Mesenchymal stem cell (in vitro differentiated cells and primary cell): ENCODE measurements around the gene IFTAP.

ENCODE experiments used
- DNase-seq: peaks from one replicate; pipeline ENCODE4 v3.0.0-alpha.2; 2013
- H2AFZ ChIP-seq: one replicate; pipeline ENCODE4 v1.6.1; 2013; ENCODE audit warnings: low read depth, mild to moderate bottlenecking, control low read depth, inconsistent platforms, low read length, moderate library complexity
- H2AK5ac ChIP-seq: 2 replicates; pipeline ENCODE4 v1.6.1; 2013; ENCODE audit warnings: low read length, moderate library complexity, mild to moderate bottlenecking, inconsistent platforms; ENCODE audit not compliant: severe bottlenecking
- H2BK120ac ChIP-seq: one replicate; pipeline ENCODE4 v1.6.1; 2013; ENCODE audit warnings: low read depth, mild to moderate bottlenecking, inconsistent platforms, low read length, moderate library complexity
- H2BK12ac ChIP-seq, 2 experiments: one replicate each; pipeline ENCODE4 v1.6.1; 2013; ENCODE audit warnings: inconsistent platforms in 2 of 2, low read length in 2 of 2, mild to moderate bottlenecking in 2 of 2, moderate library complexity in 2 of 2, control low read depth in 1 of 2
- H2BK15ac ChIP-seq: one replicate; pipeline ENCODE4 v1.6.1; 2013; ENCODE audit warnings: mild to moderate bottlenecking, low read depth, inconsistent platforms; ENCODE audit not compliant: poor library complexity, severe bottlenecking
- H2BK5ac ChIP-seq: 2 replicates; pipeline ENCODE4 v1.6.1; 2013; ENCODE audit warnings: low read depth, mild to moderate bottlenecking, low read length, control low read depth, inconsistent platforms; ENCODE audit not compliant: poor library complexity, severe bottlenecking
- H3K14ac ChIP-seq, 2 experiments: one replicate each; pipeline ENCODE4 v1.6.1; 2013; ENCODE audit warnings: inconsistent platforms in 2 of 2, low read length in 2 of 2, control low read depth in 1 of 2, mild to moderate bottlenecking in 1 of 2, moderate library complexity in 1 of 2
- H3K18ac ChIP-seq, 2 experiments: one replicate each; pipeline ENCODE4 v1.6.1; 2013; ENCODE audit warnings: inconsistent platforms in 2 of 2, low read length in 2 of 2, control low read depth in 1 of 2, low read depth in 1 of 2, mild to moderate bottlenecking in 1 of 2
- H3K23ac ChIP-seq, 2 experiments: one replicate each; pipeline ENCODE4 v1.6.1; 2013; ENCODE audit warnings: inconsistent platforms in 2 of 2, low read length in 2 of 2, mild to moderate bottlenecking in 2 of 2, moderate library complexity in 2 of 2, control low read depth in 1 of 2
- H3K27ac ChIP-seq: 2 replicates; pipeline ENCODE4 v1.5.1; 2013; ENCODE audit warnings: mild to moderate bottlenecking, moderate library complexity, low read length, control low read depth, inconsistent platforms; ENCODE audit not compliant: poor library complexity, severe bottlenecking
- H3K27me3 ChIP-seq, 2 experiments: 2 replicates each; pipeline versions ENCODE4 v1.6.1 to v1.7.0; 2013; ENCODE audit warnings: low read length in 2 of 2, mild to moderate bottlenecking in 2 of 2, moderate library complexity in 2 of 2, control low read depth in 1 of 2, inconsistent platforms in 1 of 2; ENCODE audit not compliant: control insufficient read depth in 1 of 2, insufficient read depth in 1 of 2
- H3K36me3 ChIP-seq, 2 experiments: 2 replicates each; pipeline versions ENCODE4 v1.6.1 to v1.7.0; 2013; ENCODE audit warnings: low read length in 2 of 2, control low read depth in 1 of 2, inconsistent platforms in 1 of 2, low read depth in 1 of 2, mild to moderate bottlenecking in 1 of 2; ENCODE audit not compliant: insufficient read depth in 2 of 2, control insufficient read depth in 1 of 2
- H3K4ac ChIP-seq, 2 experiments: one replicate each; pipeline ENCODE4 v1.6.1; 2013; ENCODE audit warnings: inconsistent platforms in 2 of 2, low read length in 2 of 2, mild to moderate bottlenecking in 2 of 2, moderate library complexity in 2 of 2, control low read depth in 1 of 2, low read depth in 1 of 2
- H3K4me1 ChIP-seq: 2 replicates; pipeline ENCODE4 v1.6.1; 2013; ENCODE audit warnings: low read depth, low read length, control low read depth; ENCODE audit not compliant: control insufficient read depth, insufficient read depth
- H3K4me2 ChIP-seq: 2 replicates; pipeline ENCODE4 v1.6.1; 2013; ENCODE audit warnings: low read length, mild to moderate bottlenecking, inconsistent platforms; ENCODE audit not compliant: poor library complexity, severe bottlenecking
- H3K4me3 ChIP-seq, 2 experiments: 2 replicates each; pipeline versions ENCODE4 v1.5.1 to v1.7.0; 2013; ENCODE audit warnings: low read length in 2 of 2, mild to moderate bottlenecking in 2 of 2, control low read depth in 1 of 2, low read depth in 1 of 2; ENCODE audit not compliant: insufficient read depth in 1 of 2
- H3K79me1 ChIP-seq: replicated peaks from 2 replicates; pipeline ENCODE4 v1.6.1; 2013; ENCODE audit warnings: mild to moderate bottlenecking, control low read depth, low read length, inconsistent platforms; ENCODE audit not compliant: poor library complexity, severe bottlenecking
- H3K9ac ChIP-seq: 2 replicates; pipeline ENCODE4 v1.7.0; 2013; ENCODE audit warnings: mild to moderate bottlenecking, low read length, moderate library complexity
- H3K9me3 ChIP-seq: 2 replicates; pipeline ENCODE4 v1.7.0; 2013; ENCODE audit warnings: mild to moderate bottlenecking, low read length; ENCODE audit not compliant: control insufficient read depth
- H4K8ac ChIP-seq: one replicate; pipeline ENCODE4 v1.6.1; 2013; ENCODE audit warnings: inconsistent platforms, mild to moderate bottlenecking, low read length, moderate library complexity
- H4K91ac ChIP-seq: one replicate; pipeline ENCODE4 v1.6.1; 2013; ENCODE audit warnings: mild to moderate bottlenecking, low read length, inconsistent platforms
- WGBS: methylation state at CpG from one replicate; pipeline ENCODE4 v1.1.7; 2013; ENCODE audit warnings: mixed read lengths; 5-methylcytosine and 5-hydroxymethylcytosine counted together

Gene IFTAP

DNA sequence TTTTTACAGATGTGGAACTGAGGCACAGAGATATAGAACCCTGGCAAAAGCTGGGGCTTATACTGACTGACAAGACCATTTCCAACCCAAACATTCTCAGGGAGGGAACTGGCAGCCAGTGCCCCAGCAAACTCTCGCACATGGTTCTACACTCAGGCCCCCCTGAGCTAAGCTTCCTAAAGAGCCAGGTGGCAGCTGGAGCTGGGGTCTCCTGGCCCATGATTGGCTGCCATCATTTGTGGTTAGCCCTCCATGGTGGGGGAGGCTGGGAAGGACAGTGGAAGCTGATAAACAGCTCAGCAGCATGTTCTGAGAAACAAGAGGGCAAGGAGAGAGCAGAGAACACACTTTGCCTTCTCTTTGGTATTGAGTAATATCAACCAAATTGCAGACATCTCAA is 26.6 kb upstream of the IFTAP start, which contains the start of gene RAG1:
Gene RAG1, plus strand, starts transcription at position 314 of the 400 bp plus-strand sequence. CDS start 5,298 bp downstream, outside the sequence.
- no peak within 1 kb of the TSS for H2BK5ac ChIP-seq
- no peak within 1 kb of the TSS for H3K14ac ChIP-seq
- no peak within 1 kb of the TSS for H2BK15ac ChIP-seq
- H2AK5ac ChIP-seq: no peak within 1 kb of the TSS
- no peak within 1 kb of the TSS for H3K4me2 ChIP-seq
- H3K27me3 ChIP-seq: peaks cover 17 to 28% of the 10 kb centered on the region in 2 experiments
- no peak within 1 kb of the TSS for H3K9ac ChIP-seq
- no peaks in the 10 kb centered on the region for H3K4me1 ChIP-seq
- H2BK12ac ChIP-seq: no peak within 1 kb of the TSS
- no peak within 1 kb of the TSS for H3K27ac ChIP-seq
- H4K8ac ChIP-seq: no peak within 1 kb of the TSS
- no peak within 1 kb of the TSS for H2BK120ac ChIP-seq
- H3K36me3 ChIP-seq: no peaks in the 10 kb centered on the region
- no peak within 1 kb of the TSS for H3K23ac ChIP-seq
- no peaks in the 10 kb centered on the region for H3K9me3 ChIP-seq
- 91% methylated on average over 1 of the region's 1 CpG for WGBS
- no peak within 1 kb of the TSS for H3K4me3 ChIP-seq
- no peak within 1 kb of the TSS for H3K18ac ChIP-seq
- DNase-seq: no peak
- H2AFZ ChIP-seq: no peak within 1 kb of the TSS
- H3K79me1 ChIP-seq: no peaks in the 10 kb centered on the region
- H4K91ac ChIP-seq: no peak within 1 kb of the TSS
- H3K4ac ChIP-seq: no peak within 1 kb of the TSS

DNA sequence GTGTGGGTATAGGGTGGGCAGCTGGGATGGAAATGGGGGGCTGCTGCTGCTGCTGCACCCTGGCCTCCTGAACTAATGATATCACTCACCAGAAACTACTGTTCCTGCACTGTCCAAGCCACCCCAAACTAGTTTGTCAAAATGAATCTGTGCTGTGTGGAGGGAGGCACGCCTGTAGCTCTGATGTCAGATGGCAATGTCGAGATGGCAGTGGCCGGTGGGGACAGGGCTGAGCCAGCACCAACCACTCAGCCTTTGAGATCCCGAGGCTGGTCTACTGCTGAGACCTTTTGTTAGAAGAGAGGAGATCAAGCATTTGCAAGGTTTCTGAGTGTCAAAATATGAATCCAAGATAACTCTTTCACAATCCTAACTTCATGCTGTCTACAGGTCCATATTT is 25.2 kb upstream of the IFTAP start:
- no peak overlapping the region for H4K8ac ChIP-seq
- H3K23ac ChIP-seq: no peak overlapping the region
- H2BK12ac ChIP-seq: no peak overlapping the region
- H2AK5ac ChIP-seq: no peak overlapping the region
- H2BK15ac ChIP-seq: no peak overlapping the region
- H3K9me3 ChIP-seq: no peaks in the 10 kb centered on the region
- no peak for DNase-seq
- no peak overlapping the region for H3K27ac ChIP-seq
- no peak overlapping the region for H3K4me2 ChIP-seq
- H3K4me3 ChIP-seq: no peak overlapping the region
- H3K27me3 ChIP-seq: peaks cover 17 to 28% of the 10 kb centered on the region in 2 experiments
- H3K14ac ChIP-seq: no peak overlapping the region
- H3K4me1 ChIP-seq: no peaks in the 10 kb centered on the region
- no peaks in the 10 kb centered on the region for H3K36me3 ChIP-seq
- H4K91ac ChIP-seq: no peak overlapping the region
- H2AFZ ChIP-seq: no peak overlapping the region
- H3K4ac ChIP-seq: no peak overlapping the region
- H3K18ac ChIP-seq: no peak overlapping the region
- H2BK5ac ChIP-seq: no peak overlapping the region
- H3K79me1 ChIP-seq: no peaks in the 10 kb centered on the region
- H3K9ac ChIP-seq: no peak overlapping the region
- WGBS: 90% methylated on average over 3 of the region's 4 CpGs
- no peak overlapping the region for H2BK120ac ChIP-seq

DNA sequence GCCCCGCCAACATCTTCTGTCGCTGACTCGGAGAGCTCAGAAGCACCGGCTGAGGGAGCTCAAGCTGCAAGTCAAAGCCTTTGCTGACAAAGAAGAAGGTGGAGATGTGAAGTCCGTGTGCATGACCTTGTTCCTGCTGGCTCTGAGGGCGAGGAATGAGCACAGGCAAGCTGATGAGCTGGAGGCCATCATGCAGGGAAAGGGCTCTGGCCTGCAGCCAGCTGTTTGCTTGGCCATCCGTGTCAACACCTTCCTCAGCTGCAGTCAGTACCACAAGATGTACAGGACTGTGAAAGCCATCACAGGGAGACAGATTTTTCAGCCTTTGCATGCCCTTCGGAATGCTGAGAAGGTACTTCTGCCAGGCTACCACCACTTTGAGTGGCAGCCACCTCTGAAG is 19.8 kb upstream of the IFTAP start:
- Histone ChIP-seq H3K36me3 (no peaks in the 10 kb centered on the region), H3K4me2 (no peak overlapping the region), H2BK5ac (no peak overlapping the region), H2BK12ac (no peak overlapping the region), H2BK120ac (no peak overlapping the region), H3K79me1 (no peaks in the 10 kb centered on the region), H4K91ac (no peak overlapping the region), H3K27me3 (peaks cover 0 to 8% of the 10 kb centered on the region in 2 experiments), H3K4me3 (no peak overlapping the region), H3K23ac (no peak overlapping the region), H2AK5ac (no peak overlapping the region), H2BK15ac (no peak overlapping the region), H4K8ac (no peak overlapping the region), H3K4ac (no peak overlapping the region), H3K9me3 (no peaks in the 10 kb centered on the region), H3K9ac (no peak overlapping the region), H3K4me1 (peaks cover 4% of the 10 kb centered on the region), H2AFZ (no peak overlapping the region), H3K18ac (no peak overlapping the region), H3K14ac (no peak overlapping the region), H3K27ac (no peak overlapping the region)
- 82% methylated on average over 8 of the region's 8 CpGs for WGBS
- no peak for DNase-seq

DNA sequence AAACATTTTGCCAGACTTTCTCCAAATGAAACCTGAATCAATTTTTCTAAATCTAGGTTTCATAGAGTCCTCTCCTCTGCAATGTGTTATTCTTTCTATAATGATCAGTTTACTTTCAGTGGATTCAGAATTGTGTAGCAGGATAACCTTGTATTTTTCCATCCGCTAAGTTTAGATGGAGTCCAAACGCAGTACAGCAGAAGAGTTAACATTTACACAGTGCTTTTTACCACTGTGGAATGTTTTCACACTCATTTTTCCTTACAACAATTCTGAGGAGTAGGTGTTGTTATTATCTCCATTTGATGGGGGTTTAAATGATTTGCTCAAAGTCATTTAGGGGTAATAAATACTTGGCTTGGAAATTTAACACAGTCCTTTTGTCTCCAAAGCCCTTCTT is 16.9 kb upstream of the IFTAP start:
- Histone ChIP-seq H3K79me1 (no peaks in the 10 kb centered on the region), H3K18ac (no peak overlapping the region), H2BK15ac (no peak overlapping the region), H3K4ac (no peak overlapping the region), H3K4me3 (peak overlapping the region in 1 of 2 experiments; percentile 35), H3K23ac (no peak overlapping the region), H3K14ac (no peak overlapping the region), H4K8ac (no peak overlapping the region), H2BK12ac (no peak overlapping the region), H3K9ac (peak overlapping the region; percentile 24), H2AFZ (no peak overlapping the region), H3K36me3 (no peaks in the 10 kb centered on the region), H3K9me3 (peaks cover 10% of the 10 kb centered on the region), H3K4me2 (no peak overlapping the region), H3K27me3 (peaks cover 0 to 5% of the 10 kb centered on the region in 2 experiments), H3K27ac (no peak overlapping the region), H2BK5ac (no peak overlapping the region), H3K4me1 (peaks cover 4% of the 10 kb centered on the region), H2BK120ac (no peak overlapping the region), H2AK5ac (no peak overlapping the region), H4K91ac (no peak overlapping the region)
- DNase-seq: no peak
- WGBS: 100% methylated on average over 1 of the region's 2 CpGs
